Measurements from ENCODE around the gene MRPL20. TPM values are rescaled to one million over a fixed set of nuclear protein-coding genes. Genes with fewer than 3 reads are reported as not detected.
"Not testable (repeated sequence)": the region's sequence is repeated elsewhere in the genome, so short reads cannot be mapped to it uniquely, and the experiment has no call there.

Gene MRPL20
- total and polyA plus RNA-seq, 9 of the 15 experiments (the other 6 are each of a cell fraction or from before 2014, with no cell fraction given): 180 to 671 (median 229) TPM

DNA sequence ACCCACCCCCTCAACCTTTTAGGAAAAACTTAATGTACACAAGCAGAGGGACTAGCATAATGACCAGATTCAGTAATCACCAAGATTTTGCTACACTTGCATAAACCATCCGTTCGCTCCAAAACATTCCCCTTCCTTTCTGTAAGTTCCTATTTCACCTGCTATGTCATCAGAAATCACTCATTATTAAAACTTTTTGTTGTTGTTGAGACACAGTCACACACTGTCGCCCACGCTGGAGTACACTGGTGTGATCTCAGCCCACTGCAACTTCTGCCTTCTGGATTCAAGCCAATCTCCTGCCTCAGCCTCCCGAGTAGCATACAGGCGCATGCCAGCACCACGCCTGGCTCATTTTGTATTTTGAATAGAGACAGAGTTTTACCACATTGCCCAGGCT lies 3.4 kb downstream of the MRPL20 start (continued):
- TF ChIP-seq MEIS2 (IDR thresholded peaks at IDR 0.05; ENCODE audit: partially characterized antibody) (no peak), NFIC (IDR thresholded peaks at IDR 0.05) (peak; percentile 61), KDM4B (IDR thresholded peaks at IDR 0.05; ENCODE audit: borderline replicate concordance in 2 of 2, low read depth in 1 of 2) (no peak), TEAD4 (IDR thresholded peaks at IDR 0.05; ENCODE audit: low read length) (no peak), TEAD4 (CRISPR knock-in tag; IDR thresholded peaks at IDR 0.05; ENCODE audit: borderline replicate concordance) (no peak), ZC3H8 (IDR thresholded peaks at IDR 0.05) (no peak)
- TF ChIP-seq, protein P1, sequence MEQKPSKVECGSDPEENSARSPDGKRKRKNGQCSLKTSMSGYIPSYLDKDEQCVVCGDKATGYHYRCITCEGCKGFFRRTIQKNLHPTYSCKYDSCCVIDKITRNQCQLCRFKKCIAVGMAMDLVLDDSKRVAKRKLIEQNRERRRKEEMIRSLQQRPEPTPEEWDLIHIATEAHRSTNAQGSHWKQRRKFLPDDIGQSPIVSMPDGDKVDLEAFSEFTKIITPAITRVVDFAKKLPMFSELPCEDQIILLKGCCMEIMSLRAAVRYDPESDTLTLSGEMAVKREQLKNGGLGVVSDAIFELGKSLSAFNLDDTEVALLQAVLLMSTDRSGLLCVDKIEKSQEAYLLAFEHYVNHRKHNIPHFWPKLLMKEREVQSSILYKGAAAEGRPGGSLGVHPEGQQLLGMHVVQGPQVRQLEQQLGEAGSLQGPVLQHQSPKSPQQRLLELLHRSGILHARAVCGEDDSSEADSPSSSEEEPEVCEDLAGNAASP (IDR thresholded peaks at IDR 0.05): no peak

DNA sequence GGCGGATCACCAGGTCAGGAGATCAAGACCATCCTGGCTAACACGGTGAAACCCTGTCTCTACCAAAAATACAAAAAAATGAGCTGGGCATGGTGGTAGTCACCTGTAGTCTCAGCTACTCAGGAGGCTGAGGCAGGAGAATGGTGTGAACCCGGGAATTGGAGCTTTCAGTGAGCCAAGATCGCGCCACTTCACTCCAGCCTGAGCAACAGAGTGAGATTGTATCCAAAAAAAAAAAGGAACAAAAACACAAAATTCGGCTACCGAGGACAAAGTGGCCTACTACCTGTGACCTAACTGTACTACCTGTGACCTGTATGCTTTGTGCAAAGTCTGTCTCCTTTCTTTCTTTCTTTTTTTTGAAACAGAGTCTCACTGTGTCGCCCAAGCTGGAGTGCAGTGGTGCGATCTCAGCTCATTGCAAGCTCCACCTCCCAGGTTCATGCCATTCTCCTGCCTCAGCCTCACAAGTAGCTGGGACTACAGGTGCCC lies 4.1 kb downstream of the MRPL20 start:
- H2AFZ ChIP-seq (ENCODE audit: low read depth, low read length); H3K9me1 ChIP-seq (ENCODE audit: control insufficient read depth, insufficient read depth, low read length); CTCF ChIA-PET (ENCODE audit: low intra/inter-chr PET ratio); H3K9ac ChIP-seq (ENCODE audit: insufficient read depth in 1 of 2, low read depth in 2 of 2, low read length in 2 of 2); H3K27me3 ChIP-seq (ENCODE audit: control insufficient read depth in 2 of 2, insufficient read depth in 2 of 2, low read length in 2 of 2); H3K4me2 ChIP-seq (ENCODE audit: insufficient read depth, low read length); BruUV-seq (replicated peaks); FAIRE-seq; ATAC-seq; H3K27ac ChIP-seq (ENCODE audit: extremely low read depth, low read depth, low read length); in situ Hi-C loops (cut with MboI); H3K4me3 ChIP-seq; H3K9me3 ChIP-seq (replicated peaks; ENCODE audit: control insufficient read depth, insufficient read depth, low read depth, low read length); DNase-seq (ENCODE audit: extremely low read depth in 1 of 4, low spot score in 3 of 4); intact Hi-C loops (cut with micrococcal nuclease); TF ChIP-seq NR2C2 (CRISPR knock-in tag; IDR thresholded peaks at IDR 0.05): not testable (repeated sequence)
- POLR2A ChIA-PET: interaction anchor here (0.7 to 1.7 kb wide), 9 partner anchors 7 to 356 kb away, joined by 3 to 8 read pairs (median 3); partner anchors contain the start of gene AURKAIP1
- H3K79me2 ChIP-seq (ENCODE audit: control insufficient read depth, insufficient read depth, low read length): peaks cover 84% of the 10 kb centered on the region
- 78% methylated on average over 8 of the region's 9 CpGs for WGBS (ENCODE audit: insufficient coverage, low coverage, missing lambda C conversion rate)
- peaks cover 23 to 68% of the 10 kb centered on the region in 2 experiments for H3K4me1 ChIP-seq (replicated peaks in 1 of 2; ENCODE audit: control insufficient read depth in 2 of 2, insufficient read depth in 2 of 2, low read length in 2 of 2)
- peaks cover 71% of the 10 kb centered on the region for H3K36me3 ChIP-seq (ENCODE audit: control insufficient read depth, insufficient read depth, low read length)
- TF ChIP-seq POLR2B (IDR thresholded peaks at IDR 0.05; ENCODE audit: low read depth, partially characterized antibody): peak; percentile 24
- 0 out of 2 replicates have a peak, but pooled peaks have one; percentile 29 for TF ChIP-seq RBFOX2 (IDR thresholded peaks at IDR 0.05; ENCODE audit: low read depth, low read length)
- TF ChIP-seq NR2C2 (tag; IDR thresholded peaks at IDR 0.05): 0 out of 2 replicates have a peak, but pooled peaks have one; percentile 44
- peak; percentile 14 for TF ChIP-seq KDM5B (IDR thresholded peaks at IDR 0.05; ENCODE audit: insufficient replicate concordance, low read depth, low read length)
- peak; percentile 34 for TF ChIP-seq RBM22 (IDR thresholded peaks at IDR 0.05; ENCODE audit: low read depth, low read length, poor library complexity, severe bottlenecking)
- peaks cover 14% of the 10 kb centered on the region for H4K20me1 ChIP-seq (replicated peaks; ENCODE audit: control insufficient read depth, insufficient read depth, low read length)
